Mesenchymal stem cell (in vitro differentiated cells and primary cell): ENCODE results near the gene SYNE1.
"Not testable (repeated sequence)": the region's sequence is repeated elsewhere in the genome, so short reads cannot be mapped to it uniquely, and the experiment has no call there.

Experiments
- DNase-seq: peaks from one replicate; pipeline ENCODE4 v3.0.0-alpha.2; 2013
- H2AFZ ChIP-seq: one replicate; pipeline ENCODE4 v1.6.1; 2013; ENCODE audit warnings: low read depth, mild to moderate bottlenecking, control low read depth, inconsistent platforms, low read length, moderate library complexity
- H2AK5ac ChIP-seq: 2 replicates; pipeline ENCODE4 v1.6.1; 2013; ENCODE audit warnings: low read length, moderate library complexity, mild to moderate bottlenecking, inconsistent platforms; ENCODE audit not compliant: severe bottlenecking
- H2BK120ac ChIP-seq: one replicate; pipeline ENCODE4 v1.6.1; 2013; ENCODE audit warnings: low read depth, mild to moderate bottlenecking, inconsistent platforms, low read length, moderate library complexity
- H2BK12ac ChIP-seq, 2 experiments: one replicate each; pipeline ENCODE4 v1.6.1; 2013; ENCODE audit warnings: inconsistent platforms in 2 of 2, low read length in 2 of 2, mild to moderate bottlenecking in 2 of 2, moderate library complexity in 2 of 2, control low read depth in 1 of 2
- H2BK15ac ChIP-seq: one replicate; pipeline ENCODE4 v1.6.1; 2013; ENCODE audit warnings: mild to moderate bottlenecking, low read depth, inconsistent platforms; ENCODE audit not compliant: poor library complexity, severe bottlenecking
- H2BK5ac ChIP-seq: 2 replicates; pipeline ENCODE4 v1.6.1; 2013; ENCODE audit warnings: low read depth, mild to moderate bottlenecking, low read length, control low read depth, inconsistent platforms; ENCODE audit not compliant: poor library complexity, severe bottlenecking
- H3K14ac ChIP-seq, 2 experiments: one replicate each; pipeline ENCODE4 v1.6.1; 2013; ENCODE audit warnings: inconsistent platforms in 2 of 2, low read length in 2 of 2, control low read depth in 1 of 2, mild to moderate bottlenecking in 1 of 2, moderate library complexity in 1 of 2
- H3K18ac ChIP-seq, 2 experiments: one replicate each; pipeline ENCODE4 v1.6.1; 2013; ENCODE audit warnings: inconsistent platforms in 2 of 2, low read length in 2 of 2, control low read depth in 1 of 2, low read depth in 1 of 2, mild to moderate bottlenecking in 1 of 2
- H3K23ac ChIP-seq, 2 experiments: one replicate each; pipeline ENCODE4 v1.6.1; 2013; ENCODE audit warnings: inconsistent platforms in 2 of 2, low read length in 2 of 2, mild to moderate bottlenecking in 2 of 2, moderate library complexity in 2 of 2, control low read depth in 1 of 2
- H3K27ac ChIP-seq: 2 replicates; pipeline ENCODE4 v1.5.1; 2013; ENCODE audit warnings: mild to moderate bottlenecking, moderate library complexity, low read length, control low read depth, inconsistent platforms; ENCODE audit not compliant: poor library complexity, severe bottlenecking
- H3K27me3 ChIP-seq, 2 experiments: 2 replicates each; pipeline versions ENCODE4 v1.6.1 to v1.7.0; 2013; ENCODE audit warnings: low read length in 2 of 2, mild to moderate bottlenecking in 2 of 2, moderate library complexity in 2 of 2, control low read depth in 1 of 2, inconsistent platforms in 1 of 2; ENCODE audit not compliant: control insufficient read depth in 1 of 2, insufficient read depth in 1 of 2
- H3K36me3 ChIP-seq, 2 experiments: 2 replicates each; pipeline versions ENCODE4 v1.6.1 to v1.7.0; 2013; ENCODE audit warnings: low read length in 2 of 2, control low read depth in 1 of 2, inconsistent platforms in 1 of 2, low read depth in 1 of 2, mild to moderate bottlenecking in 1 of 2; ENCODE audit not compliant: insufficient read depth in 2 of 2, control insufficient read depth in 1 of 2
- H3K4ac ChIP-seq, 2 experiments: one replicate each; pipeline ENCODE4 v1.6.1; 2013; ENCODE audit warnings: inconsistent platforms in 2 of 2, low read length in 2 of 2, mild to moderate bottlenecking in 2 of 2, moderate library complexity in 2 of 2, control low read depth in 1 of 2, low read depth in 1 of 2
- H3K4me1 ChIP-seq: 2 replicates; pipeline ENCODE4 v1.6.1; 2013; ENCODE audit warnings: low read depth, low read length, control low read depth; ENCODE audit not compliant: control insufficient read depth, insufficient read depth
- H3K4me2 ChIP-seq: 2 replicates; pipeline ENCODE4 v1.6.1; 2013; ENCODE audit warnings: low read length, mild to moderate bottlenecking, inconsistent platforms; ENCODE audit not compliant: poor library complexity, severe bottlenecking
- H3K4me3 ChIP-seq, 2 experiments: 2 replicates each; pipeline versions ENCODE4 v1.5.1 to v1.7.0; 2013; ENCODE audit warnings: low read length in 2 of 2, mild to moderate bottlenecking in 2 of 2, control low read depth in 1 of 2, low read depth in 1 of 2; ENCODE audit not compliant: insufficient read depth in 1 of 2
- H3K79me1 ChIP-seq: replicated peaks from 2 replicates; pipeline ENCODE4 v1.6.1; 2013; ENCODE audit warnings: mild to moderate bottlenecking, control low read depth, low read length, inconsistent platforms; ENCODE audit not compliant: poor library complexity, severe bottlenecking
- H3K9ac ChIP-seq: 2 replicates; pipeline ENCODE4 v1.7.0; 2013; ENCODE audit warnings: mild to moderate bottlenecking, low read length, moderate library complexity
- H3K9me3 ChIP-seq: 2 replicates; pipeline ENCODE4 v1.7.0; 2013; ENCODE audit warnings: mild to moderate bottlenecking, low read length; ENCODE audit not compliant: control insufficient read depth
- H4K8ac ChIP-seq: one replicate; pipeline ENCODE4 v1.6.1; 2013; ENCODE audit warnings: inconsistent platforms, mild to moderate bottlenecking, low read length, moderate library complexity
- H4K91ac ChIP-seq: one replicate; pipeline ENCODE4 v1.6.1; 2013; ENCODE audit warnings: mild to moderate bottlenecking, low read length, inconsistent platforms
- WGBS: methylation state at CpG from one replicate; pipeline ENCODE4 v1.1.7; 2013; ENCODE audit warnings: mixed read lengths; 5-methylcytosine and 5-hydroxymethylcytosine counted together

The SYNE1 gene

GRCh38 chr6:152492281-152492680, 144.9 kb downstream of the SYNE1 start:
- not testable (repeated sequence) for H4K91ac ChIP-seq, H3K9ac ChIP-seq, H2BK120ac ChIP-seq, H3K18ac ChIP-seq, H2BK15ac ChIP-seq, H4K8ac ChIP-seq, H3K4me1 ChIP-seq, DNase-seq, H2BK12ac ChIP-seq, H3K23ac ChIP-seq, H3K4ac ChIP-seq, H3K36me3 ChIP-seq, H3K4me3 ChIP-seq, H2AK5ac ChIP-seq, H3K14ac ChIP-seq, H2BK5ac ChIP-seq, H3K79me1 ChIP-seq, H3K27ac ChIP-seq, H3K4me2 ChIP-seq, H2AFZ ChIP-seq, H3K27me3 ChIP-seq
- H3K9me3 ChIP-seq = peaks cover 12% of the 10 kb centered on the region
- 85% methylated on average over 3 of the region's 3 CpGs for WGBS

- not testable (repeated sequence) for H2BK120ac ChIP-seq, H3K23ac ChIP-seq, H3K4me3 ChIP-seq, H2BK15ac ChIP-seq, H2BK5ac ChIP-seq, H3K4me2 ChIP-seq, DNase-seq, H2AK5ac ChIP-seq, H3K9ac ChIP-seq, H3K36me3 ChIP-seq, H2AFZ ChIP-seq, H3K4ac ChIP-seq, H3K79me1 ChIP-seq, H3K14ac ChIP-seq, H4K8ac ChIP-seq, H3K18ac ChIP-seq, H3K4me1 ChIP-seq, H2BK12ac ChIP-seq, H3K27me3 ChIP-seq, H4K91ac ChIP-seq
- Histone ChIP-seq H3K9me3 (peaks cover 12% of the 10 kb centered on the region), H3K27ac (peak overlapping the region; percentile 43)
- 86% methylated on average over 2 of the region's 2 CpGs for WGBS
Measured at GRCh38 chr6:152491501-152491900, 145.7 kb downstream of the SYNE1 start.

DNA sequence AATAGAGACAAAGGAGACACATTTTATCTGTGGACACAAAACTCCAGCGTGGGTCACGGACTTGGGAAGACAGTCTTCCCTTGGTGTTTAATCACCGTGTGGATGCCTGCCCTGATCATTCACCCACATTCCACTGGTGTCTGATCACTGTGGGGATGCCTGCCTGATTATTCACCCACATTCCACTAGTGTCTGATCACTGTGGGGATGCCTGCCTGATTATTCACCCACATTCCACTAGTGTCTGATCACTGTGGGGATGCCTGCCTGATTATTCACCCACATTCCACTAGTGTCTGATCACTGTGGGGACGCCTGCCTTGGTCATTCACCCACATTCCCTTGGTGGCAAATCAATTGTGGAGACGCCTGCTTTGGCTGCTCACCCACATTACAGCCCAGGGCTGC, 146.2 kb downstream of the SYNE1 start:
- H3K4ac ChIP-seq, H4K91ac ChIP-seq, H2BK5ac ChIP-seq, H3K27me3 ChIP-seq, H4K8ac ChIP-seq, H3K18ac ChIP-seq, H2AK5ac ChIP-seq, H2BK12ac ChIP-seq, H3K36me3 ChIP-seq, H2BK120ac ChIP-seq, H3K4me1 ChIP-seq, H3K23ac ChIP-seq, H2AFZ ChIP-seq, H3K14ac ChIP-seq, H3K4me3 ChIP-seq, H2BK15ac ChIP-seq, H3K4me2 ChIP-seq, H3K79me1 ChIP-seq, H3K9ac ChIP-seq: not testable (repeated sequence)
- H3K9me3 ChIP-seq = peaks cover 12% of the 10 kb centered on the region
- DNase-seq = peak; percentile 38
- 17% methylated on average over 5 of the region's 5 CpGs for WGBS
- H3K27ac ChIP-seq = peak overlapping the region; percentile 71

DNA sequence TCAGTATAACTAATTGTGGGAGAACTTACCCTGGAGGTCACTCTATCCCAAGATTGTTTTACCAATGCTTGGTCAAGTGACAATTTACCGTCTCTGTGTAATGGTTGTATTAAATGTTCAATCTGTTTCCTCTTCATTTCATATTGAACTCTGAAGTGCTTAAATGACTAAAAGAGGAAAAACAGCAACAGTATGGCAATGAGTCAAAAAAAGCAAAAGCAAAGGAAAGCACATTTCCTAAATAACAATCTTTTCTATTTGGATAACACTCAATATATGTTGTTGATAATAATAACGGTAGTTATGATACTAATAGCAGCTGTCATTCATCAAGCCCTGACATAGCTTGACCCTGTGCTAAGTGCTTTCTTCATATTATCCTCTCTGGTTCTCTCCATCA, 152.4 kb downstream of the SYNE1 start:
- Histone ChIP-seq H3K9me3 (peaks cover 1% of the 10 kb centered on the region), H3K14ac (no peak overlapping the region), H3K27ac (no peak overlapping the region), H3K79me1 (no peaks in the 10 kb centered on the region), H2BK15ac (no peak overlapping the region), H3K18ac (no peak overlapping the region), H3K23ac (no peak overlapping the region), H3K4ac (no peak overlapping the region), H3K27me3 (no peaks in the 10 kb centered on the region), H3K36me3 (no peaks in the 10 kb centered on the region), H4K8ac (no peak overlapping the region), H3K9ac (no peak overlapping the region), H2AFZ (no peak overlapping the region), H4K91ac (no peak overlapping the region), H3K4me2 (no peak overlapping the region), H2BK120ac (no peak overlapping the region), H2BK12ac (no peak overlapping the region), H2AK5ac (no peak overlapping the region), H3K4me3 (no peak overlapping the region), H3K4me1 (no peaks in the 10 kb centered on the region), H2BK5ac (no peak overlapping the region)
- no peak for DNase-seq
- WGBS = 60% methylated on average over 1 of the region's 2 CpGs
